GM12878 (cell line): ENCODE data around the gene DHX30. TPM values are rescaled to one million over a fixed set of nuclear protein-coding genes. Genes with fewer than 3 reads are reported as not detected.

ENCODE experiments used
- ATAC-seq: fragments of 200-7000 bp; cut with Tn5 transposase; 3 replicates; pipeline ENCODE4 v1.9.1; 2020; ENCODE audit warnings: mild to moderate bottlenecking, moderate library complexity
- BruUV-seq: library from RNA; stranded (reverse); fragments of 400-500 nt; replicated peaks from 2 replicates; lab custom pipeline; 2021; lab: Mats Ljungman, UMichigan
- CTCF ChIA-PET: fragments of 300-600 bp; sonication (Branson Sonifier 250); formaldehyde crosslinking; extraction: SDS; loops from one replicate; lab custom pipeline; 2021; ENCODE audit warnings: inconsistent platforms; lab: Yijun Ruan, JAX
- POLR2A ChIA-PET: fragments of 350-600 bp; formaldehyde crosslinking; extraction: SDS; loops from one replicate; lab custom pipeline; 2021; ENCODE audit warnings: inconsistent platforms; lab: Charles Lee
- RAD21 ChIA-PET: fragments of 300-600 bp; sonication (Branson Sonifier 250); formaldehyde crosslinking; loops from one replicate; lab custom pipeline; 2023; ENCODE audit warnings: antibody characterized with exemption; ENCODE audit not compliant: unreplicated experiment; lab: Charles Lee
- SMC1A ChIA-PET: fragments of 300-600 bp; sonication (Branson Sonifier 250); formaldehyde crosslinking; loops from one replicate; lab custom pipeline; 2023; ENCODE audit not compliant: unreplicated experiment, uncharacterized antibody; lab: Charles Lee
- DNase-seq: peaks from one replicate; pipeline ENCODE4 v3.0.0-alpha.2; 2011; ENCODE audit warnings: low read depth, low spot score
- FAIRE-seq: peaks from 3 replicates; lab custom pipeline; 2011; peaks lifted over from hg19 to GRCh38; lab: Jason Lieb, UNC
- H2AFZ ChIP-seq: 2 replicates; pipeline ENCODE4 v1.6.0; 2011; ENCODE audit warnings: low read depth, low read length, control low read depth; ENCODE audit not compliant: control insufficient read depth
- H3K27ac ChIP-seq: 2 replicates; pipeline ENCODE4 v1.5.1; 2011; ENCODE audit warnings: control low read depth; ENCODE audit not compliant: control insufficient read depth, insufficient read depth
- H3K27me3 ChIP-seq, 2 experiments: replicated peaks in 1 of 2; 2 replicates each; pipeline versions ENCODE4 v1.6.0 to v1.6.1; 2011; ENCODE audit warnings: low read length in 1 of 2; ENCODE audit not compliant: control insufficient read depth in 2 of 2, insufficient read depth in 2 of 2
- H3K36me3 ChIP-seq, 2 experiments: 2 replicates each; pipeline ENCODE4 v1.5.1; 2011; ENCODE audit warnings: low read length in 1 of 2; ENCODE audit not compliant: control insufficient read depth in 2 of 2, insufficient read depth in 2 of 2
- H3K4me1 ChIP-seq: 2 replicates; pipeline ENCODE4 v1.6.1; 2011; ENCODE audit warnings: mild to moderate bottlenecking, low read length, moderate library complexity, mixed read lengths; ENCODE audit not compliant: control insufficient read depth, insufficient read depth
- H3K4me2 ChIP-seq: 2 replicates; pipeline ENCODE4 v1.6.0; 2011; ENCODE audit warnings: control low read depth; ENCODE audit not compliant: control insufficient read depth, insufficient read depth
- H3K4me3 ChIP-seq: fragments of 200-600 bp; sonication (generic); 2 replicates; pipeline ENCODE4 v1.5.1; 2016
- H3K79me2 ChIP-seq: 2 replicates; pipeline ENCODE4 v1.6.0; 2011; ENCODE audit warnings: low read length; ENCODE audit not compliant: control insufficient read depth, insufficient read depth
- H3K9ac ChIP-seq: 2 replicates; pipeline ENCODE4 v1.8.0; 2011; ENCODE audit warnings: low read length, control low read depth, mixed read lengths; ENCODE audit not compliant: control insufficient read depth, insufficient read depth
- H3K9me3 ChIP-seq: replicated peaks from 3 replicates; pipeline ENCODE4 v1.5.1; 2011; ENCODE audit warnings: mild to moderate bottlenecking, low read length; ENCODE audit not compliant: control insufficient read depth, insufficient read depth
- H4K20me1 ChIP-seq: 2 replicates; pipeline ENCODE4 v1.6.0; 2011; ENCODE audit not compliant: control insufficient read depth, insufficient read depth
- CEBPB ChIP-seq, 2 experiments: fragments of 150-350 bp in 1 of 2; IDR thresholded peaks; 2 replicates each; pipeline ENCODE4 v1.6.1; 2012 to 2014; ENCODE audit warnings: low read depth in 2 of 2, low read length in 2 of 2, borderline replicate concordance in 1 of 2, inconsistent platforms in 1 of 2
- CREB1 ChIP-seq: IDR thresholded peaks from 2 replicates; pipeline ENCODE4 v1.6.1; 2012; ENCODE audit warnings: low read depth, mild to moderate bottlenecking, inconsistent platforms
- FOS ChIP-seq: IDR thresholded peaks from 3 replicates; pipeline ENCODE4 v1.6.1; 2011; ENCODE audit warnings: borderline replicate concordance; ENCODE audit not compliant: insufficient read length; ENCODE audit errors: extremely low read depth
- MTA3 ChIP-seq: IDR thresholded peaks from 2 replicates; pipeline ENCODE4 v1.6.1; 2012; ENCODE audit warnings: low read length, inconsistent platforms, borderline replicate concordance
- MYB ChIP-seq: fragments of 150-350 bp; IDR thresholded peaks from 2 replicates; pipeline ENCODE4 v1.6.1; 2014; ENCODE audit warnings: mild to moderate bottlenecking, low read depth, low read length, borderline replicate concordance
- PKNOX1 ChIP-seq: fragments of 450-650 bp; IDR thresholded peaks from 2 replicates; pipeline ENCODE4 v1.6.1; 2016; ENCODE audit warnings: mild to moderate bottlenecking
- SUZ12 ChIP-seq: fragments of 200-600 bp; sonication (generic); IDR thresholded peaks from one replicate; pipeline ENCODE4 v1.6.1; 2018; ENCODE audit warnings: antibody characterized with exemption, mild to moderate bottlenecking; ENCODE audit not compliant: unreplicated experiment
- YY1 ChIP-seq: IDR thresholded peaks from 2 replicates; pipeline ENCODE4 v1.6.1; 2011; ENCODE audit warnings: low read depth, mild to moderate bottlenecking, low read length
- ZBTB11 ChIP-seq: fragments of 450-650 bp; formaldehyde crosslinking; IDR thresholded peaks from 2 replicates; pipeline ENCODE4 v1.5.0; 2022; ENCODE audit warnings: mild to moderate bottlenecking, missing genetic modification characterization
- WGBS: methylation state at CpG from one replicate; pipeline ENCODE4 v1.1.6; 2016; ENCODE audit warnings: low lambda C conversion rate; ENCODE audit not compliant: insufficient replicate concordance, insufficient coverage; ENCODE audit errors: missing lambda C conversion rate; 5-methylcytosine and 5-hydroxymethylcytosine counted together
- in situ Hi-C: fragments of 300-500 bp; cut with MboI; formaldehyde crosslinking; loops from 9 replicates; pipeline ENCODE4 v1.14.3; 2018; ENCODE audit warnings: mixed read lengths
- intact Hi-C: fragments of 100-400 bp; cut with micrococcal nuclease; formaldehyde crosslinking; loops from one replicate; pipeline ENCODE4 v1.14.2; 2022; ENCODE audit not compliant: unreplicated experiment
- polyA plus RNA-seq, 11 experiments: library from polyadenylated mRNA; depleted of rRNA in 4 of 11; unstranded in 6 of 11; stranded (reverse) in 5 of 11; fragments of >200 nt; fragmentation: Nextera tagmentation in 4 of 11; fragmentation: Illumina TruSeq in 1 of 11; extraction: Ambion mirVana in 4 of 11; extraction: Trizol in 1 of 11; gene quantifications; 1 replicate in 1 of 11; 2 replicates in 10 of 11; pipeline versions ENCODE4 v1.2.1 to v1.2.3, GENCODE V29; 2011 to 2016; ENCODE audit warnings: inconsistent platforms in 2 of 11, missing spikeins in 2 of 11, low read depth in 1 of 11
- total RNA-seq, 4 experiments: library from RNA; depleted of rRNA in 3 of 4; stranded (reverse); fragments of >200 nt in 3 of 4; fragmentation: Illumina TruSeq in 1 of 4; extraction: Trizol in 1 of 4; gene quantifications; 2 replicates each; pipeline versions ENCODE4 v1.2.1 to v1.2.3, GENCODE V29; 2013 to 2021

Gene DHX30
- total and polyA plus RNA-seq, 10 of the 15 experiments (the other 5 are each of a cell fraction or from before 2014, with no cell fraction given): 9.5 to 75.3 (median 47.8) TPM

GRCh38 chr3:47792699-47793098 is 10.2 kb upstream of the DHX30 start (continued):
- TF ChIP-seq SUZ12: no peak
- TF ChIP-seq, all 136 proteins: peak for 0

- H3K27ac ChIP-seq: no peak overlapping the region
- no peak overlapping the region for H3K4me2 ChIP-seq
- intact Hi-C loops (no loop called here), in situ Hi-C loops (no loop called here)
- FAIRE-seq (no peak), ATAC-seq (no peak), DNase-seq (no peak)
- no peaks in the 10 kb centered on the region; a peak in 1 of 4 replicates for H3K27me3 ChIP-seq
- H3K4me1 ChIP-seq: no peaks in the 10 kb centered on the region
- ChIA-PET SMC1A (no interaction called here), CTCF (interaction anchor here (0.6 to 5.6 kb wide), 3 partner anchors 31 to 273 kb away, joined by 3 to 28 read pairs (median 3); no protein-coding TSS in a partner anchor), POLR2A (interaction anchor here (0.6 to 1.4 kb wide), 2 partner anchors 11 to 383 kb away, joined by 3 read pairs; no protein-coding TSS in a partner anchor), RAD21 (no interaction called here)
- H3K9ac ChIP-seq: no peak overlapping the region
- no peak overlapping the region for H3K4me3 ChIP-seq
- TF ChIP-seq ZBTB11 (no peak), MTA3 (no peak), FOS (no peak), YY1 (no peak), CREB1 (no peak), CEBPB (IDR thresholded peaks at IDR 0.05; ENCODE audit: borderline replicate concordance in 1 of 2, low read depth in 2 of 2, low read length in 2 of 2) (no peak), MYB (no peak), PKNOX1 (no peak)
- no peaks in the 10 kb centered on the region for H3K79me2 ChIP-seq
- no peaks in the 10 kb centered on the region for H4K20me1 ChIP-seq
- H3K36me3 ChIP-seq: no peaks in the 10 kb centered on the region
- no TSS peak for BruUV-seq
- 65% methylated on average over 4 of the region's 4 CpGs for WGBS
- no peaks in the 10 kb centered on the region; the same call in 2 of the 3 replicates for H3K9me3 ChIP-seq
- H2AFZ ChIP-seq: no peak overlapping the region
Measured at GRCh38 chr3:47794544-47794943, 8.4 kb upstream of the DHX30 start.
